ENCODE data around the gene SERTAD2.

GRCh38 chr2:64602436-64602835 is 51.3 kb downstream of the SERTAD2 start:
- TF ChIP-seq CTCF (IDR thresholded peaks at IDR 0.05) (no peak), EZH2 (IDR thresholded peaks at IDR 0.05) (no peak), EZH2phosphoT487 (IDR thresholded peaks at IDR 0.05) (no peak)

Data from neural progenitor cell (in vitro differentiated cells).